Ovary (tissue), 9 donors: ENCODE data around the gene VWA1. TPM values are rescaled to one million over a fixed set of nuclear protein-coding genes. Genes with fewer than 3 reads are reported as not detected.
"Not testable (repeated sequence)": the region's sequence is repeated elsewhere in the genome, so short reads cannot be mapped to it uniquely, and the experiment has no call there.

ENCODE experiments used
- DNase-seq, 5 donors: peaks; one replicate each; pipeline ENCODE4 v3.0.0-alpha.2; 2019 to 2020
- H3K27ac ChIP-seq, 2 donors: fragments of 200-600 bp; one replicate each; pipeline versions ENCODE4 v1.5.1 to v1.8.0; 2019 to 2022
- H3K27me3 ChIP-seq: fragments of 200-600 bp; one replicate; pipeline ENCODE4 v1.8.0; 2022
- H3K36me3 ChIP-seq: fragments of 200-600 bp; sonication (generic); one replicate; pipeline ENCODE4 v1.5.1; 2019
- H3K4me1 ChIP-seq: one replicate; pipeline ENCODE4 v1.8.1; 2013; ENCODE audit warnings: mild to moderate bottlenecking, moderate library complexity; ENCODE audit not compliant: insufficient read depth
- H3K4me3 ChIP-seq: fragments of 200-600 bp; sonication (generic); one replicate; pipeline ENCODE4 v1.5.1; 2017
- H3K9me3 ChIP-seq, 2 donors: fragments of 200-600 bp in 1 of 2; sonication (generic) in 1 of 2; one replicate each; pipeline versions ENCODE4 v1.5.1 to v1.8.1; 2013 to 2019; ENCODE audit warnings: mild to moderate bottlenecking in 1 of 2, moderate library complexity in 1 of 2
- CTCF ChIP-seq, 3 donors: fragments of 450-650 bp in 2 of 3; fragments of 200-600 bp in 1 of 3; IDR thresholded peaks; one replicate each; pipeline versions ENCODE4 v1.5.1 to v1.8.0; 2016 to 2022; ENCODE audit warnings: antibody characterized with exemption in 3 of 3, mild to moderate bottlenecking in 1 of 3
- EP300 ChIP-seq: sonication (generic); formaldehyde crosslinking; IDR thresholded peaks from one replicate; pipeline ENCODE4 v1.6.1; 2017; ENCODE audit warnings: antibody characterized with exemption
- POLR2A ChIP-seq: fragments of 450-650 bp; IDR thresholded peaks from one replicate; pipeline ENCODE4 v1.6.1; 2017; ENCODE audit warnings: antibody characterized with exemption, mild to moderate bottlenecking, moderate library complexity
- WGBS, 3 donors: extraction: QIAGEN DNeasy Blood & Tissue Kit in 1 of 3; methylation state at CpG; one replicate each; pipeline versions ENCODE4 v1.1.5 to v1.1.7; 2013 to 2017; 5-methylcytosine and 5-hydroxymethylcytosine counted together
- intact Hi-C, 4 donors: fragments of 100-400 bp; cut with DNase I; formaldehyde crosslinking; loops; one replicate each; pipeline versions ENCODE4 v1.11.0 to v1.15.1; 2022 to 2023
- polyA plus RNA-seq, 2 donors: library from polyadenylated mRNA; stranded (reverse); fragments of 200-250 nt in 1 of 2; fragments of 350-450 nt in 1 of 2; fragmentation: Illumina TruSeq in 1 of 2; extraction: RNeasy Lipid Tissue Mini Kit (QIAGEN cat#74804) in 1 of 2; gene quantifications; one replicate each; pipeline ENCODE4 v1.2.3, GENCODE V29; 2013 to 2014
- total RNA-seq, 7 donors: library from RNA; depleted of rRNA in 2 of 7; stranded (reverse); fragments of >200 nt in 2 of 7; fragmentation: NEBNext Ultra II Directional in 3 of 7; extraction: Animal tissue kit (Norgen Biotek cat#: 25700) in 3 of 7; gene quantifications; one replicate each; pipeline versions ENCODE4 v1.1.0 to v1.2.4, GENCODE V29; 2016 to 2023
- donor health status: DM: no; HTN: no; CAD: no; lungs with moderate emphysema.
- donor health status: DM: no; HTN: no; CAD: no.
- donor health status: Bipolar disorder and iron deficiency.
- donor health status: DM: yes; HTN: yes; CAD: no.
- donor health status: DM: no; HTN: no; CAD: no.
- donor health status: DM: yes; HTN: yes; CAD: no.

VWA1 gene
- total and polyA plus RNA-seq, 9 donors = 0.20 to 73.5 (median 37.0) TPM

- DNase-seq = peak in 2 of 5 donors; percentile 50 to 56
- no peaks in the 10 kb centered on the region for H3K27me3 ChIP-seq
- no peak for TF ChIP-seq EP300
- WGBS, 3 donors = 2 to 5% (median 4%) methylated on average over 34 of the region's 34 CpGs
- no peaks in the 10 kb centered on the region for H3K36me3 ChIP-seq
- peaks cover 10% of the 10 kb centered on the region for H3K4me1 ChIP-seq
- intact Hi-C loops = loop anchor here in 1 of 4 donors (2.0 kb wide), 1 partner anchor 51 kb away; the partner anchor contains the start of gene DVL1
- peak overlapping the region; percentile 21 to 61 for H3K27ac ChIP-seq
- H3K4me3 ChIP-seq = peak overlapping the region; percentile 64
- H3K9me3 ChIP-seq = no peaks in the 10 kb centered on the region
These were observed 35.5 kb upstream of the VWA1 start for GRCh38 chr1:1399872-1400575.

GRCh38 chr1:1400576-1401456 is 34.7 kb upstream of the VWA1 start:
- Histone ChIP-seq H3K9me3 (no peaks in the 10 kb centered on the region), H3K27ac (no peak overlapping the region), H3K27me3 (no peaks in the 10 kb centered on the region), H3K36me3 (no peaks in the 10 kb centered on the region), H3K4me1 (peaks cover 12% of the 10 kb centered on the region), H3K4me3 (no peak overlapping the region)
- 55 to 68% (median 56%) methylated on average over 22 of the region's 22 CpGs for WGBS, 3 donors
- TF ChIP-seq CTCF (IDR thresholded peaks at IDR 0.05) = no peak
- TF ChIP-seq EP300 = no peak
- no peak for TF ChIP-seq POLR2A
- intact Hi-C loops = no loop called here
- no peak for DNase-seq

- WGBS, 3 donors = 71 to 82% (median 76%) methylated on average over 7 of the region's 7 CpGs
- Histone ChIP-seq H3K9me3 (no peaks in the 10 kb centered on the region), H3K4me1 (peaks cover 16% of the 10 kb centered on the region), H3K27ac (no peak overlapping the region), H3K27me3 (no peaks in the 10 kb centered on the region), H3K36me3 (no peaks in the 10 kb centered on the region), H3K4me3 (no peak overlapping the region)
- DNase-seq = no peak
- TF ChIP-seq CTCF (IDR thresholded peaks at IDR 0.05) (no peak), POLR2A (no peak), EP300 (no peak)
- intact Hi-C loops = no loop called here
These were observed 34.0 kb upstream of the VWA1 start for GRCh38 chr1:1401457-1402010.

GRCh38 chr1:1402072-1402900 is 33.2 kb upstream of the VWA1 start:
- DNase-seq = no peak
- intact Hi-C loops = no loop called here
- TF ChIP-seq EP300 = no peak
- no peak for TF ChIP-seq CTCF (IDR thresholded peaks at IDR 0.05)
- TF ChIP-seq POLR2A = no peak
- Histone ChIP-seq H3K27ac (no peak overlapping the region), H3K4me1 (peaks cover 16% of the 10 kb centered on the region), H3K36me3 (no peaks in the 10 kb centered on the region), H3K27me3 (no peaks in the 10 kb centered on the region), H3K4me3 (no peak overlapping the region), H3K9me3 (no peaks in the 10 kb centered on the region)
- 63 to 64% (median 64%) methylated on average over 20 of the region's 20 CpGs for WGBS, 3 donors

- H3K4me3 ChIP-seq, H3K27me3 ChIP-seq, DNase-seq, H3K9me3 ChIP-seq, H3K36me3 ChIP-seq, intact Hi-C loops, H3K27ac ChIP-seq: not testable (repeated sequence)
- H3K4me1 ChIP-seq = peaks cover 18% of the 10 kb centered on the region
- 72 to 80% (median 75%) methylated on average over 9 of the region's 9 CpGs for WGBS, 3 donors
These were observed 32.5 kb upstream of the VWA1 start for GRCh38 chr1:1402901-1403392.
